GM12891 (cell line): Measurements from ENCODE around the gene LCE2A.

Experiments used
- PAX5 ChIP-seq: IDR thresholded peaks from 2 replicates; pipeline ENCODE4 v1.6.1; 2011; ENCODE audit warnings: low read length, moderate library complexity, mild to moderate bottlenecking; ENCODE audit not compliant: insufficient read depth, severe bottlenecking
- POLR2A ChIP-seq: IDR thresholded peaks from 2 replicates; pipeline ENCODE4 v1.6.1; 2011; ENCODE audit warnings: low read depth, low read length, control low read depth
- POLR2AphosphoS5 ChIP-seq: IDR thresholded peaks from 2 replicates; pipeline ENCODE4 v1.6.1; 2011; ENCODE audit warnings: low read depth, low read length, control low read depth
- SPI1 ChIP-seq: IDR thresholded peaks from 2 replicates; pipeline ENCODE4 v1.6.1; 2011; ENCODE audit warnings: low read depth, low read length, control low read depth

DNA sequence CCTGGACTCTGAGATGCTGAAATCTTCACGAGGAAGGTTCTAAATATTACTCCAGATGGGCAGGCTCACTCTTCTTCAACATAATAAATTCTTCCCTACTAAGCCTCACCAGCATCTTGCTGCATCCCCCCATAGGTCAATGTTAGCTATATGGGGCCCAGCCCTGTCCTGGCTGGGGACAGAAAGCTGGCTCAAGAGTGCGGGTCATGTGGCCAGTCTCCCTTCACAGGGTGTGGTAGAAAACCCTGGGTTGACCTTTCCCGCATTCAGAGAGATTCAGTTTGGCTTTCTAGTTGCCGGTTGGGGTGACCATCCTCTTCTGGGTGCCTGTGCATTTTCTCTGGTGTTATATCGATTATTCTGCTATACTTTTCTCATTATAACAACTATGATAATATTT lies 39.9 kb downstream of the LCE2A start:
- TF ChIP-seq POLR2A: no peak
- TF ChIP-seq POLR2AphosphoS5: no peak
- TF ChIP-seq PAX5: no peak
- TF ChIP-seq SPI1: no peak
